ENCODE measurements around the gene NLN. TPM values are rescaled to one million over a fixed set of nuclear protein-coding genes. Genes with fewer than 3 reads are reported as not detected.

The NLN gene
- polyA plus RNA-seq, 1 donor (not counting 4 experiments of a cell fraction or from before 2014, with no cell fraction given), result 26.1 TPM

DNA sequence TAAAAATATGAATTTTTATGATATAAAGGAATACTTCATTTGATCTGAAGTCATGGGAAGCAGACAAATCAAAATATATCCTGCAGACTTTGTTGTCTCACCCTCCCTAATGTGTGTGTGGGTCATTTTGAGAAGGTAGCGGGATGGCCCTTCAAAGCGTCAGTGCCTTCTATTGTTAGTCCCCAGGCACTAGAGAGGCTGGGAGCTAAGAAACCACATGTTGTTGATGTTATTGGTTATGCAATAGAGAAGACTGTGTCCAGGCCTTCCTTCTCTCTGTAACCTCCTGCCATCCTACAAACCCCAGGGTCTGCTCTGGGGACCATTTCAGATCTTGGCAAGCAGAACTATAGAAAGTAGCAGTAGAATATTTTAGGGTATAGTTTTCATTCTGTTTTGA, 94.7 kb downstream of the NLN start:
- H3K4me2 ChIP-seq (ENCODE audit: control insufficient read depth, extremely low read depth, insufficient read depth, low read depth, low read length), result no peak overlapping the region
- no peaks in the 10 kb centered on the region for H3K79me2 ChIP-seq (ENCODE audit: control insufficient read depth, insufficient read depth, low read length)
- dilution Hi-C loops (cut with MboI; ENCODE audit: extremely low pct_ligation_motif_present, low sequenced_read_pairs), result no loop called here
- DNase-seq (ENCODE audit: low read depth, low spot score) (no peak), FAIRE-seq (no peak)
- H3K36me3 ChIP-seq (ENCODE audit: control insufficient read depth in 2 of 2, extremely low read depth in 1 of 2, insufficient read depth in 2 of 2, low read length in 2 of 2), result peaks cover 0 to 3% of the 10 kb centered on the region in 2 experiments
- TF ChIP-seq, protein P1, sequence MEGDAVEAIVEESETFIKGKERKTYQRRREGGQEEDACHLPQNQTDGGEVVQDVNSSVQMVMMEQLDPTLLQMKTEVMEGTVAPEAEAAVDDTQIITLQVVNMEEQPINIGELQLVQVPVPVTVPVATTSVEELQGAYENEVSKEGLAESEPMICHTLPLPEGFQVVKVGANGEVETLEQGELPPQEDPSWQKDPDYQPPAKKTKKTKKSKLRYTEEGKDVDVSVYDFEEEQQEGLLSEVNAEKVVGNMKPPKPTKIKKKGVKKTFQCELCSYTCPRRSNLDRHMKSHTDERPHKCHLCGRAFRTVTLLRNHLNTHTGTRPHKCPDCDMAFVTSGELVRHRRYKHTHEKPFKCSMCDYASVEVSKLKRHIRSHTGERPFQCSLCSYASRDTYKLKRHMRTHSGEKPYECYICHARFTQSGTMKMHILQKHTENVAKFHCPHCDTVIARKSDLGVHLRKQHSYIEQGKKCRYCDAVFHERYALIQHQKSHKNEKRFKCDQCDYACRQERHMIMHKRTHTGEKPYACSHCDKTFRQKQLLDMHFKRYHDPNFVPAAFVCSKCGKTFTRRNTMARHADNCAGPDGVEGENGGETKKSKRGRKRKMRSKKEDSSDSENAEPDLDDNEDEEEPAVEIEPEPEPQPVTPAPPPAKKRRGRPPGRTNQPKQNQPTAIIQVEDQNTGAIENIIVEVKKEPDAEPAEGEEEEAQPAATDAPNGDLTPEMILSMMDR (optimal IDR thresholded peaks at IDR 0.05 in 1 of 3, IDR thresholded peaks at IDR 0.05 in 1 of 3, conservative IDR thresholded peaks at IDR 0.05 in 1 of 3; ENCODE audit: extremely low read depth in 1 of 3, insufficient read depth in 2 of 3, low read length in 3 of 3), result no peak
- no peak for TF ChIP-seq EZH2 (IDR thresholded peaks at IDR 0.05; ENCODE audit: low read length)
- H2AFZ ChIP-seq (ENCODE audit: control insufficient read depth, low read length), result no peak overlapping the region
- H4K20me1 ChIP-seq (ENCODE audit: control insufficient read depth, extremely low read depth, insufficient read depth, low read length), result no peaks in the 10 kb centered on the region
- no peak overlapping the region for H3K27ac ChIP-seq (ENCODE audit: control insufficient read depth, insufficient read depth, low read length)
- peaks cover 11% of the 10 kb centered on the region for H3K4me1 ChIP-seq (ENCODE audit: control insufficient read depth, extremely low read depth, insufficient read depth, low read length)
- no peaks in the 10 kb centered on the region for H3K9me1 ChIP-seq (ENCODE audit: control insufficient read depth, extremely low read depth, insufficient read depth, low read length)
- no peaks in the 10 kb centered on the region for H3K9me3 ChIP-seq (ENCODE audit: control insufficient read depth, low read depth, low read length)
- no peaks in the 10 kb centered on the region for H3K27me3 ChIP-seq (ENCODE audit: control insufficient read depth, extremely low read depth, insufficient read depth, low read length)
- no peak overlapping the region for H3K9ac ChIP-seq (ENCODE audit: control insufficient read depth, extremely low read depth, insufficient read depth, low read length)
- H3K4me3 ChIP-seq (ENCODE audit: control insufficient read depth in 2 of 3, extremely low read depth in 1 of 3, insufficient read depth in 2 of 3, low read depth in 1 of 3, low read length in 3 of 3), result no peak overlapping the region

DNA sequence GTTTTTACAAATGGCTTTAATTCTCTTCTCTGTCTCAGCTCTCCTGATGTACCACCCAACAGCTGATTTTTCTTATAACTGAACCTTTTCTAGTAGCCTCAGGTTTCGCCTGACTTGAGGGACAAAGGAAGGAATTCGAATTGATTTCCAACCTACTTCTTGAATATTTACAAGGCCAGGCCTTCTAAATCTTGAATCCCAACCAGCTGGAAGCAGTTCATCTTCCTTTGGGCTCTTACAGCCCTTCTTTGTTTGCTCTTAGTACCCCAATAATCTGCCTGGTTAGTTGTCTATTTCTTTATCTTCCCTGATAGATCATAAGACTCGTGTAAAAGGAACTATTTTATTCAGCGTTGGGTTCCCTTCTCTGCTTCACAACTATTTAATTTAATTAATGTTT, 95.9 kb downstream of the NLN start:
- DNase-seq (ENCODE audit: low read depth, low spot score) (no peak), FAIRE-seq (no peak)
- Histone ChIP-seq H3K4me3 (ENCODE audit: control insufficient read depth in 2 of 3, extremely low read depth in 1 of 3, insufficient read depth in 2 of 3, low read depth in 1 of 3, low read length in 3 of 3) (no peak overlapping the region), H3K27me3 (ENCODE audit: control insufficient read depth, extremely low read depth, insufficient read depth, low read length) (no peaks in the 10 kb centered on the region), H3K27ac (ENCODE audit: control insufficient read depth, insufficient read depth, low read length) (no peak overlapping the region), H3K9me3 (ENCODE audit: control insufficient read depth, low read depth, low read length) (no peaks in the 10 kb centered on the region), H4K20me1 (ENCODE audit: control insufficient read depth, extremely low read depth, insufficient read depth, low read length) (no peaks in the 10 kb centered on the region), H3K9ac (ENCODE audit: control insufficient read depth, extremely low read depth, insufficient read depth, low read length) (no peak overlapping the region), H2AFZ (ENCODE audit: control insufficient read depth, low read length) (no peak overlapping the region), H3K4me2 (ENCODE audit: control insufficient read depth, extremely low read depth, insufficient read depth, low read depth, low read length) (no peak overlapping the region), H3K79me2 (ENCODE audit: control insufficient read depth, insufficient read depth, low read length) (no peaks in the 10 kb centered on the region), H3K36me3 (ENCODE audit: control insufficient read depth in 2 of 2, extremely low read depth in 1 of 2, insufficient read depth in 2 of 2, low read length in 2 of 2) (peaks cover 0 to 7% of the 10 kb centered on the region in 2 experiments), H3K9me1 (ENCODE audit: control insufficient read depth, extremely low read depth, insufficient read depth, low read length) (no peaks in the 10 kb centered on the region), H3K4me1 (ENCODE audit: control insufficient read depth, extremely low read depth, insufficient read depth, low read length) (no peaks in the 10 kb centered on the region)
- TF ChIP-seq EZH2 (IDR thresholded peaks at IDR 0.05; ENCODE audit: low read length), result no peak
- TF ChIP-seq, protein P1 (optimal IDR thresholded peaks at IDR 0.05 in 1 of 3, IDR thresholded peaks at IDR 0.05 in 1 of 3, conservative IDR thresholded peaks at IDR 0.05 in 1 of 3; ENCODE audit: extremely low read depth in 1 of 3, insufficient read depth in 2 of 3, low read length in 3 of 3), result no peak
- dilution Hi-C loops (cut with MboI; ENCODE audit: extremely low pct_ligation_motif_present, low sequenced_read_pairs), result no loop called here
